WTC11 (cell line): ENCODE data around the gene CHN1. TPM values are rescaled to one million over a fixed set of nuclear protein-coding genes. Genes with fewer than 3 reads are reported as not detected.

Source experiments
- ATAC-seq: fragments of 200-7000 bp; cut with Tn5 transposase; 2 replicates; pipeline ENCODE4 v1.10.0; 2021; ENCODE audit warnings: mild to moderate bottlenecking, moderate library complexity
- CTCF ChIA-PET: fragments of 300-600 bp; sonication (Branson Sonifier 250); formaldehyde crosslinking; loops from one replicate; lab custom pipeline; 2021; ENCODE audit warnings: antibody characterized with exemption; lab: Charles Lee
- POLR2A ChIA-PET: fragments of 350-600 bp; sonication (Branson Sonifier 250); formaldehyde crosslinking; loops from one replicate; lab custom pipeline; 2021; ENCODE audit warnings: antibody characterized with exemption; lab: Charles Lee
- DNase-seq: peaks from one replicate; pipeline ENCODE4 v3.0.0; 2021; ENCODE audit warnings: low spot score
- H3K27ac Mint-ChIP-seq: 2 replicates; pipeline ENCODE4 v1.8.0; 2021; ENCODE audit warnings: mixed read lengths
- H3K27me3 Mint-ChIP-seq: 2 replicates; pipeline ENCODE4 v1.8.0; 2021; ENCODE audit warnings: low read depth, mild to moderate bottlenecking, moderate library complexity, mixed read lengths
- H3K36me3 Mint-ChIP-seq: 2 replicates; pipeline ENCODE4 v1.8.0; 2021; ENCODE audit warnings: mixed read lengths
- H3K4me1 Mint-ChIP-seq: 2 replicates; pipeline ENCODE4 v1.8.0; 2022; ENCODE audit warnings: mixed read lengths
- H3K4me3 Mint-ChIP-seq: 2 replicates; pipeline ENCODE4 v1.8.0; 2021; ENCODE audit warnings: mild to moderate bottlenecking, moderate library complexity, mixed read lengths
- H3K9me3 Mint-ChIP-seq: 2 replicates; pipeline ENCODE4 v1.8.0; 2021; ENCODE audit warnings: mixed read lengths
- FOXJ3 ChIP-seq: sonication (generic); formaldehyde crosslinking; IDR thresholded peaks from 2 replicates; pipeline ENCODE4 v1.9.0; 2021; ENCODE audit warnings: missing genetic modification reagents, mild to moderate bottlenecking, borderline replicate concordance
- IRF2 ChIP-seq: sonication (generic); formaldehyde crosslinking; IDR thresholded peaks from 2 replicates; pipeline ENCODE4 v1.8.0; 2022; ENCODE audit warnings: low read depth, missing genetic modification reagents, borderline replicate concordance
- JAZF1 ChIP-seq: fragments of 250-450 bp; sonication (Bioruptor Pico); IDR thresholded peaks from 2 replicates; pipeline ENCODE4 v1.9.0; 2021; ENCODE audit warnings: moderate library complexity, mild to moderate bottlenecking, inconsistent platforms
- NR1H2 ChIP-seq: sonication (generic); formaldehyde crosslinking; IDR thresholded peaks from 2 replicates; pipeline ENCODE4 v1.9.0; 2021; ENCODE audit warnings: mild to moderate bottlenecking, moderate library complexity, missing genetic modification reagents
- TEAD4 ChIP-seq: sonication (generic); formaldehyde crosslinking; IDR thresholded peaks from 2 replicates; pipeline ENCODE4 v1.8.0; 2022; ENCODE audit warnings: mild to moderate bottlenecking, missing genetic modification reagents
- ZNF671 ChIP-seq: fragments of 250-450 bp; sonication (Bioruptor Pico); IDR thresholded peaks from 2 replicates; pipeline ENCODE4 v1.8.0; 2021; ENCODE audit warnings: mild to moderate bottlenecking
- total RNA-seq: library from RNA; stranded (reverse); gene quantifications from 3 replicates; pipeline ENCODE4 v1.2.3, GENCODE V29; 2021
- TF ChIP-seq, protein P1 (sequence below): sonication (generic); formaldehyde crosslinking; IDR thresholded peaks from 2 replicates; pipeline ENCODE4 v1.8.1; 2022; ENCODE audit warnings: missing genetic modification reagents, borderline replicate concordance
- TF ChIP-seq, protein P2 (sequence below): sonication (generic); formaldehyde crosslinking; IDR thresholded peaks from 2 replicates; pipeline ENCODE4 v1.8.0; 2022; ENCODE audit warnings: mild to moderate bottlenecking, missing genetic modification reagents
- TF ChIP-seq, protein P3 (sequence below): sonication (generic); formaldehyde crosslinking; IDR thresholded peaks from 2 replicates; pipeline ENCODE4 v1.8.1; 2023; ENCODE audit warnings: mild to moderate bottlenecking, missing genetic modification reagents, borderline replicate concordance
- TF ChIP-seq, protein P4 (sequence below): sonication (generic); formaldehyde crosslinking; IDR thresholded peaks from 2 replicates; pipeline ENCODE4 v1.8.1; 2023; ENCODE audit warnings: mild to moderate bottlenecking, missing genetic modification reagents, moderate library complexity
- TF ChIP-seq, protein P5 (sequence below): fragments of 250-450 bp; sonication (Bioruptor Pico); IDR thresholded peaks from 2 replicates; pipeline ENCODE4 v2.1.2; 2022; ENCODE audit warnings: mild to moderate bottlenecking, moderate library complexity
- TF ChIP-seq, protein P6 (sequence below): fragments of 250-450 bp; sonication (Bioruptor Pico); IDR thresholded peaks from 2 replicates; pipeline ENCODE4 v1.9.0; 2021; ENCODE audit warnings: mild to moderate bottlenecking, borderline replicate concordance
- TF ChIP-seq, protein P7 (sequence below): sonication (generic); formaldehyde crosslinking; IDR thresholded peaks from 2 replicates; pipeline ENCODE4 v1.8.1; 2023; ENCODE audit warnings: mild to moderate bottlenecking, missing genetic modification reagents

The CHN1 gene
- total RNA-seq, 1 experiment from 2014 or later: 30.0 TPM

DNA sequence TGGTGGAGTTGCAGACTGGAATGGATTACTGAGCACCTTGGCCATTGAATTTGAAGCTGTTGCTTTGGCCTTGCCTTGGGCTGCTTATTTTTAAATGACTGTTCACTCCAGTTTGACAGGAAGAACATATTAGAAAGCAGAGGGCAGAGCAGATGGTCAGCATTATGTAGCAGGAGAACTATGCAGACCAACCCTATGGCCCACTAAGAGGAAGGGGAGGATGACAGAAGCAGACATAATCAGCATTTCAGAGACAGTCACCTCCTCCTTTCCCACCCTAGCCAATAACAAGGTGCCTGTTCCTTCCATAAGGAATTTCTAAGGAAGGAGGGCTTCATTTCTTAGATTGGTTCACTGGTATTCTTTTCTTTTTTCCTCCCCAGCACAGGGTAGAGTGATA, 243.3 kb downstream of the CHN1 start (continued):
- TF ChIP-seq, protein P1, sequence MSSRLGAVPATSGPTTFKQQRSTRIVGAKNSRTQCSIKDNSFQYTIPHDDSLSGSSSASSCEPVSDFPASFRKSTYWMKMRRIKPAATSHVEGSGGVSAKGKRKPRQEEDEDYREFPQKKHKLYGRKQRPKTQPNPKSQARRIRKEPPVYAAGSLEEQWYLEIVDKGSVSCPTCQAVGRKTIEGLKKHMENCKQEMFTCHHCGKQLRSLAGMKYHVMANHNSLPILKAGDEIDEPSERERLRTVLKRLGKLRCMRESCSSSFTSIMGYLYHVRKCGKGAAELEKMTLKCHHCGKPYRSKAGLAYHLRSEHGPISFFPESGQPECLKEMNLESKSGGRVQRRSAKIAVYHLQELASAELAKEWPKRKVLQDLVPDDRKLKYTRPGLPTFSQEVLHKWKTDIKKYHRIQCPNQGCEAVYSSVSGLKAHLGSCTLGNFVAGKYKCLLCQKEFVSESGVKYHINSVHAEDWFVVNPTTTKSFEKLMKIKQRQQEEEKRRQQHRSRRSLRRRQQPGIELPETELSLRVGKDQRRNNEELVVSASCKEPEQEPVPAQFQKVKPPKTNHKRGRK (CRISPR knock-in tag): no peak
- TF ChIP-seq, protein P2, sequence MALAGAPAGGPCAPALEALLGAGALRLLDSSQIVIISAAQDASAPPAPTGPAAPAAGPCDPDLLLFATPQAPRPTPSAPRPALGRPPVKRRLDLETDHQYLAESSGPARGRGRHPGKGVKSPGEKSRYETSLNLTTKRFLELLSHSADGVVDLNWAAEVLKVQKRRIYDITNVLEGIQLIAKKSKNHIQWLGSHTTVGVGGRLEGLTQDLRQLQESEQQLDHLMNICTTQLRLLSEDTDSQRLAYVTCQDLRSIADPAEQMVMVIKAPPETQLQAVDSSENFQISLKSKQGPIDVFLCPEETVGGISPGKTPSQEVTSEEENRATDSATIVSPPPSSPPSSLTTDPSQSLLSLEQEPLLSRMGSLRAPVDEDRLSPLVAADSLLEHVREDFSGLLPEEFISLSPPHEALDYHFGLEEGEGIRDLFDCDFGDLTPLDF (CRISPR knock-in tag): no peak
- TF ChIP-seq IRF2 (CRISPR knock-in tag): no peak

DNA sequence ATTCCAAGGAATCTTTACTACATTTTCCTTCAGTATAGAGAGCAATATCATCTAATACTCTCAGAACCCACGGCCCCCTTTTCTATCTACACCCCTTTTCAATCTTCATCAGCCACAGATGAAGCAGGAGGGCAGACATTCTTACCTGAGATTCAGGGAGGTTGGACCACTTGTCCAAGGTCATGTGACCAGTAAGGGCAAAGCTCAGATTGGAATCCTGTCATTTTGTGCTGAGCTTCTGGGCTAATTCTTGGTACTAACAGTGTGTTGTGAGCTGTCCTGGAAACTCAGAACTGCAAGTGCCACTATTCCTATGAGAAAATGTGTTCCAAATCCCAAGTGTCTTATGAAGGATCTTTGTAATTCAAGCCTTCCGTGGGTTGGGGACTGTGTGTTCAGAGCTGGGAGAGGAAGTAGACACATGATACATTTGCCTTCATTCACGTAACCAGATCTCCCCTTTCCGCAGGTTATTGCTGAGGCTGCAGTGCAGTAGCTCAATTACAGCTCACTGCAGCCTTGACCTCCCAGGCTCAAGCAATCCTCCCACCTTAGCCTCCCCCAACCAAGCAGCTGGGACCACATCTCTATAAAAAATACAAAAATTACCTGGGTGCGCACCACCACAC, 244.2 kb downstream of the CHN1 start:
- no peak overlapping the region for H3K27ac Mint-ChIP-seq
- TF ChIP-seq, protein P3, sequence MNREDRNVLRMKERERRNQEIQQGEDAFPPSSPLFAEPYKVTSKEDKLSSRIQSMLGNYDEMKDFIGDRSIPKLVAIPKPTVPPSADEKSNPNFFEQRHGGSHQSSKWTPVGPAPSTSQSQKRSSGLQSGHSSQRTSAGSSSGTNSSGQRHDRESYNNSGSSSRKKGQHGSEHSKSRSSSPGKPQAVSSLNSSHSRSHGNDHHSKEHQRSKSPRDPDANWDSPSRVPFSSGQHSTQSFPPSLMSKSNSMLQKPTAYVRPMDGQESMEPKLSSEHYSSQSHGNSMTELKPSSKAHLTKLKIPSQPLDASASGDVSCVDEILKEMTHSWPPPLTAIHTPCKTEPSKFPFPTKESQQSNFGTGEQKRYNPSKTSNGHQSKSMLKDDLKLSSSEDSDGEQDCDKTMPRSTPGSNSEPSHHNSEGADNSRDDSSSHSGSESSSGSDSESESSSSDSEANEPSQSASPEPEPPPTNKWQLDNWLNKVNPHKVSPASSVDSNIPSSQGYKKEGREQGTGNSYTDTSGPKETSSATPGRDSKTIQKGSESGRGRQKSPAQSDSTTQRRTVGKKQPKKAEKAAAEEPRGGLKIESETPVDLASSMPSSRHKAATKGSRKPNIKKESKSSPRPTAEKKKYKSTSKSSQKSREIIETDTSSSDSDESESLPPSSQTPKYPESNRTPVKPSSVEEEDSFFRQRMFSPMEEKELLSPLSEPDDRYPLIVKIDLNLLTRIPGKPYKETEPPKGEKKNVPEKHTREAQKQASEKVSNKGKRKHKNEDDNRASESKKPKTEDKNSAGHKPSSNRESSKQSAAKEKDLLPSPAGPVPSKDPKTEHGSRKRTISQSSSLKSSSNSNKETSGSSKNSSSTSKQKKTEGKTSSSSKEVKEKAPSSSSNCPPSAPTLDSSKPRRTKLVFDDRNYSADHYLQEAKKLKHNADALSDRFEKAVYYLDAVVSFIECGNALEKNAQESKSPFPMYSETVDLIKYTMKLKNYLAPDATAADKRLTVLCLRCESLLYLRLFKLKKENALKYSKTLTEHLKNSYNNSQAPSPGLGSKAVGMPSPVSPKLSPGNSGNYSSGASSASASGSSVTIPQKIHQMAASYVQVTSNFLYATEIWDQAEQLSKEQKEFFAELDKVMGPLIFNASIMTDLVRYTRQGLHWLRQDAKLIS (CRISPR knock-in tag): no peak
- TF ChIP-seq TEAD4: no peak
- TF ChIP-seq JAZF1 (CRISPR knock-in tag): no peak
- TF ChIP-seq, protein P4, sequence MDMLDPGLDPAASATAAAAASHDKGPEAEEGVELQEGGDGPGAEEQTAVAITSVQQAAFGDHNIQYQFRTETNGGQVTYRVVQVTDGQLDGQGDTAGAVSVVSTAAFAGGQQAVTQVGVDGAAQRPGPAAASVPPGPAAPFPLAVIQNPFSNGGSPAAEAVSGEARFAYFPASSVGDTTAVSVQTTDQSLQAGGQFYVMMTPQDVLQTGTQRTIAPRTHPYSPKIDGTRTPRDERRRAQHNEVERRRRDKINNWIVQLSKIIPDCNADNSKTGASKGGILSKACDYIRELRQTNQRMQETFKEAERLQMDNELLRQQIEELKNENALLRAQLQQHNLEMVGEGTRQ (CRISPR knock-in tag): peak; percentile 54; the same call in 1 of the 2 replicates
- H3K36me3 Mint-ChIP-seq: no peaks in the 10 kb centered on the region
- ATAC-seq (no peak), DNase-seq (no peak)
- H3K4me1 Mint-ChIP-seq: peaks cover 18% of the 10 kb centered on the region
- no peak overlapping the region for H3K4me3 Mint-ChIP-seq
- ChIA-PET POLR2A (no interaction called here), CTCF (interaction anchor here (1.0 to 5.3 kb wide), 3 partner anchors 12 to 223 kb away, joined by 3 to 44 read pairs (median 4); no protein-coding TSS in a partner anchor)
- no peaks in the 10 kb centered on the region for H3K9me3 Mint-ChIP-seq
- no peaks in the 10 kb centered on the region for H3K27me3 Mint-ChIP-seq

DNA sequence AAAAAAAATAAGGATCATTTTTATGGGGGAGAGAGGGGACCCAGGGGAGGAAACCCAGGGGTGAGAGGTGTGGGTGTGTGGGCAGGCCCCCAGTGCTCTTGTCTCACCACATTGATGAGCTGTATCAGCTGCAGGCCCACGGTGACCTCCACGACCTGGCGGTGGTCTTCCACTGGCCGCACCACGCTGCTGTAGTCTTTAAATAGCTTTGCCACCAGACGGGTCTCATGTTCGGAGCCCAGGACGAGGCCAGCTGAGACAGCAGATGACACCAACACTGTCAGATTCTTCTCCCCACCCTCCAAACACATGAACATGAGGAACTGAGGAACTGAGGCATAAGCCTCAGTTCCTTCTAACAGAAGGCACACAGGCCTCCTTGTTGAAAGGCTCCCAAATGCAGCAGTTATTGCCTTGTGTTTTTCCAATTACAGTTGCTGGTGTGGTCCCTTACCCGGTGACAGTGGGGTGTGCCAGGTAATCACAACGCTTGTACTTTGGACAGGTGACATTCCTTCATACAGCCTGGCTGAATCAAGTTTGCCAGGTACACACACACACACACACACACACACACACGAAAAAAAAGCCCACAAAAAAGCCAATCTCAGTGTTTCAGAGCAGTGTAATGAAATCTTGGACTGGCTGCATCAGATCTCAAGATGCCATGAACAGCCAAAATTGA, 245.7 kb downstream of the CHN1 start:
- H3K36me3 Mint-ChIP-seq: no peaks in the 10 kb centered on the region
- H3K4me1 Mint-ChIP-seq: peaks cover 18% of the 10 kb centered on the region
- no peaks in the 10 kb centered on the region for H3K27me3 Mint-ChIP-seq
- ChIA-PET CTCF (interaction anchor here (0.8 kb wide), 1 partner anchor 16 kb away, joined by 4 read pairs; no protein-coding TSS in a partner anchor), POLR2A (no interaction called here)
- DNase-seq (no peak), ATAC-seq (no peak)
- H3K27ac Mint-ChIP-seq: no peak overlapping the region
- no peak overlapping the region for H3K4me3 Mint-ChIP-seq
- no peaks in the 10 kb centered on the region for H3K9me3 Mint-ChIP-seq
- no peak for TF ChIP-seq ZNF671 (CRISPR knock-in tag)
- no peak for TF ChIP-seq NR1H2 (CRISPR knock-in tag)
- TF ChIP-seq, protein P5, sequence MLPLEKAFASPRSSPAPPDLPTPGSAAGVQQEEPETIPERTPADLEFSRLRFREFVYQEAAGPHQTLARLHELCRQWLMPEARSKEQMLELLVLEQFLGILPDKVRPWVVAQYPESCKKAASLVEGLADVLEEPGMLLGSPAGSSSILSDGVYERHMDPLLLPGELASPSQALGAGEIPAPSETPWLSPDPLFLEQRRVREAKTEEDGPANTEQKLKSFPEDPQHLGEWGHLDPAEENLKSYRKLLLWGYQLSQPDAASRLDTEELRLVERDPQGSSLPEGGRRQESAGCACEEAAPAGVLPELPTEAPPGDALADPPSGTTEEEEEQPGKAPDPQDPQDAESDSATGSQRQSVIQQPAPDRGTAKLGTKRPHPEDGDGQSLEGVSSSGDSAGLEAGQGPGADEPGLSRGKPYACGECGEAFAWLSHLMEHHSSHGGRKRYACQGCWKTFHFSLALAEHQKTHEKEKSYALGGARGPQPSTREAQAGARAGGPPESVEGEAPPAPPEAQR: no peak
- TF ChIP-seq FOXJ3 (CRISPR knock-in tag): no peak
- TF ChIP-seq, protein P6, sequence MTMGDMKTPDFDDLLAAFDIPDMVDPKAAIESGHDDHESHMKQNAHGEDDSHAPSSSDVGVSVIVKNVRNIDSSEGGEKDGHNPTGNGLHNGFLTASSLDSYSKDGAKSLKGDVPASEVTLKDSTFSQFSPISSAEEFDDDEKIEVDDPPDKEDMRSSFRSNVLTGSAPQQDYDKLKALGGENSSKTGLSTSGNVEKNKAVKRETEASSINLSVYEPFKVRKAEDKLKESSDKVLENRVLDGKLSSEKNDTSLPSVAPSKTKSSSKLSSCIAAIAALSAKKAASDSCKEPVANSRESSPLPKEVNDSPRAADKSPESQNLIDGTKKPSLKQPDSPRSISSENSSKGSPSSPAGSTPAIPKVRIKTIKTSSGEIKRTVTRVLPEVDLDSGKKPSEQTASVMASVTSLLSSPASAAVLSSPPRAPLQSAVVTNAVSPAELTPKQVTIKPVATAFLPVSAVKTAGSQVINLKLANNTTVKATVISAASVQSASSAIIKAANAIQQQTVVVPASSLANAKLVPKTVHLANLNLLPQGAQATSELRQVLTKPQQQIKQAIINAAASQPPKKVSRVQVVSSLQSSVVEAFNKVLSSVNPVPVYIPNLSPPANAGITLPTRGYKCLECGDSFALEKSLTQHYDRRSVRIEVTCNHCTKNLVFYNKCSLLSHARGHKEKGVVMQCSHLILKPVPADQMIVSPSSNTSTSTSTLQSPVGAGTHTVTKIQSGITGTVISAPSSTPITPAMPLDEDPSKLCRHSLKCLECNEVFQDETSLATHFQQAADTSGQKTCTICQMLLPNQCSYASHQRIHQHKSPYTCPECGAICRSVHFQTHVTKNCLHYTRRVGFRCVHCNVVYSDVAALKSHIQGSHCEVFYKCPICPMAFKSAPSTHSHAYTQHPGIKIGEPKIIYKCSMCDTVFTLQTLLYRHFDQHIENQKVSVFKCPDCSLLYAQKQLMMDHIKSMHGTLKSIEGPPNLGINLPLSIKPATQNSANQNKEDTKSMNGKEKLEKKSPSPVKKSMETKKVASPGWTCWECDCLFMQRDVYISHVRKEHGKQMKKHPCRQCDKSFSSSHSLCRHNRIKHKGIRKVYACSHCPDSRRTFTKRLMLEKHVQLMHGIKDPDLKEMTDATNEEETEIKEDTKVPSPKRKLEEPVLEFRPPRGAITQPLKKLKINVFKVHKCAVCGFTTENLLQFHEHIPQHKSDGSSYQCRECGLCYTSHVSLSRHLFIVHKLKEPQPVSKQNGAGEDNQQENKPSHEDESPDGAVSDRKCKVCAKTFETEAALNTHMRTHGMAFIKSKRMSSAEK (CRISPR knock-in tag): no peak
- TF ChIP-seq, protein P2 (CRISPR knock-in tag): no peak
- TF ChIP-seq, protein P7, sequence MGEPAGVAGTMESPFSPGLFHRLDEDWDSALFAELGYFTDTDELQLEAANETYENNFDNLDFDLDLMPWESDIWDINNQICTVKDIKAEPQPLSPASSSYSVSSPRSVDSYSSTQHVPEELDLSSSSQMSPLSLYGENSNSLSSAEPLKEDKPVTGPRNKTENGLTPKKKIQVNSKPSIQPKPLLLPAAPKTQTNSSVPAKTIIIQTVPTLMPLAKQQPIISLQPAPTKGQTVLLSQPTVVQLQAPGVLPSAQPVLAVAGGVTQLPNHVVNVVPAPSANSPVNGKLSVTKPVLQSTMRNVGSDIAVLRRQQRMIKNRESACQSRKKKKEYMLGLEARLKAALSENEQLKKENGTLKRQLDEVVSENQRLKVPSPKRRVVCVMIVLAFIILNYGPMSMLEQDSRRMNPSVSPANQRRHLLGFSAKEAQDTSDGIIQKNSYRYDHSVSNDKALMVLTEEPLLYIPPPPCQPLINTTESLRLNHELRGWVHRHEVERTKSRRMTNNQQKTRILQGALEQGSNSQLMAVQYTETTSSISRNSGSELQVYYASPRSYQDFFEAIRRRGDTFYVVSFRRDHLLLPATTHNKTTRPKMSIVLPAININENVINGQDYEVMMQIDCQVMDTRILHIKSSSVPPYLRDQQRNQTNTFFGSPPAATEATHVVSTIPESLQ (CRISPR knock-in tag): no peak
